C4-2B (cell line): ENCODE results near the gene CDH8.
"Not testable (repeated sequence)": the region's sequence is repeated elsewhere in the genome, so short reads cannot be mapped to it uniquely, and the experiment has no call there.

Experiments used
- H3K27ac ChIP-seq: fragments of 450-650 bp; 2 replicates; pipeline ENCODE4 v1.5.1; 2017
- ZFX ChIP-seq: fragments of 450-650 bp; IDR thresholded peaks from 2 replicates; pipeline ENCODE4 v1.6.1; 2017
- TF ChIP-seq, protein P1 (sequence below): fragments of 450-650 bp; conservative IDR thresholded peaks from 2 replicates; pipeline ENCODE4 v1.5.1; 2017; ENCODE audit warnings: mild to moderate bottlenecking

The CDH8 gene

DNA sequence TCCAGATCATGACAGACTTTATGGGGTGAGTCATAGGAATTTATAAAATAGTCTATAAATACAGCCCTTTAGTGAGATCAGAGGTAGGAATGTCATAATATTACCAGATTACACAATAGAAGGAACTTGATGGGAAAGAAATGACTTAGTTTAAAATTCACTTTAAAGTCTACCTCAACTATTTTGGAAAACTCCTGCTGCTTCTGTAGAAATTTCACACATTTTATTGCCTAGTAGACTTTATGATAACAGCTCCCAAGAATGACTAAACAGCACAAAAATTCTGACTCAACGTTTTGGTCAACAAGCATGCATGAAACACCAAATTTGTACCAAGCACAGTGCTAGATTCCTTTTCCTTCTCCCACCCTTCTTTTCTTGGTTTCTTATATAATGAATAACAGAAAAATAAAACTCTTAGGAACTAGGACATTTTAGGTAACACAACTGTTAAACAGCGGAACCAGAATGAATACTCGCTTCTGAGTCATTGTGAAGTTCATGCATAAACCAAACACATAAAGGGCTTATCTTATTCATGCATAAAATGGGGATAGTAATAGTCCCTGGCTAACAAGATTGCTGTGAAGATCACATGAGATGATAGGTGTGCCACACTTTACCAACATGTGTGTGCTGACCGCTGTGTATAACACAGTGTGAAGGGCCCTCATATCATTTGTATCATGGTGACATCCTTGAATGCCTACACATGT is 243.9 kb downstream of the CDH8 start:
- no peak for TF ChIP-seq ZFX
- TF ChIP-seq, protein P1, sequence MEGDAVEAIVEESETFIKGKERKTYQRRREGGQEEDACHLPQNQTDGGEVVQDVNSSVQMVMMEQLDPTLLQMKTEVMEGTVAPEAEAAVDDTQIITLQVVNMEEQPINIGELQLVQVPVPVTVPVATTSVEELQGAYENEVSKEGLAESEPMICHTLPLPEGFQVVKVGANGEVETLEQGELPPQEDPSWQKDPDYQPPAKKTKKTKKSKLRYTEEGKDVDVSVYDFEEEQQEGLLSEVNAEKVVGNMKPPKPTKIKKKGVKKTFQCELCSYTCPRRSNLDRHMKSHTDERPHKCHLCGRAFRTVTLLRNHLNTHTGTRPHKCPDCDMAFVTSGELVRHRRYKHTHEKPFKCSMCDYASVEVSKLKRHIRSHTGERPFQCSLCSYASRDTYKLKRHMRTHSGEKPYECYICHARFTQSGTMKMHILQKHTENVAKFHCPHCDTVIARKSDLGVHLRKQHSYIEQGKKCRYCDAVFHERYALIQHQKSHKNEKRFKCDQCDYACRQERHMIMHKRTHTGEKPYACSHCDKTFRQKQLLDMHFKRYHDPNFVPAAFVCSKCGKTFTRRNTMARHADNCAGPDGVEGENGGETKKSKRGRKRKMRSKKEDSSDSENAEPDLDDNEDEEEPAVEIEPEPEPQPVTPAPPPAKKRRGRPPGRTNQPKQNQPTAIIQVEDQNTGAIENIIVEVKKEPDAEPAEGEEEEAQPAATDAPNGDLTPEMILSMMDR: no peak
- no peak overlapping the region for H3K27ac ChIP-seq

GRCh38 chr16:61791464-61791863 is 244.8 kb downstream of the CDH8 start:
- H3K27ac ChIP-seq: no peak overlapping the region
- TF ChIP-seq ZFX: no peak
- TF ChIP-seq, protein P1: no peak

- H3K27ac ChIP-seq: not testable (repeated sequence)
These were observed 254.4 kb downstream of the CDH8 start for GRCh38 chr16:61781855-61782254.

DNA sequence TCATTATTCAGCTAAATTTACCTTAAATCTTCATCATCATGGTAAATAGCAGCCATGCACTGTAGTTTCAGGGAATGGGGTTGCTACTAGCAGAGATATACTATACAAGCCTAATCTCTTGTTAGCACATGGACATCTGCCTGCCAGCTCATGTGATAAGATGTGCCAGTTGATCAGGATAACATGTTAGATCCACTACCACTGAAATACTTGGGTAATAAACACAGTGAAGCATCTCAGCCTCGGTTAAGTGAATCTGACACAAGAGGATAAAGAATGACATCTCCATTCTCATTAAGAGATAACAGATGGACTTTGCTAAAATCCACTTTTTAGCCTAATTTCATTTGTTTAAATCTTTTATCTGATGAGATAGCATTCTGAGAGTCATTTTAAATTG is 256.1 kb downstream of the CDH8 start:
- TF ChIP-seq, protein P1: no peak
- no peak for TF ChIP-seq ZFX
- no peak overlapping the region for H3K27ac ChIP-seq

DNA sequence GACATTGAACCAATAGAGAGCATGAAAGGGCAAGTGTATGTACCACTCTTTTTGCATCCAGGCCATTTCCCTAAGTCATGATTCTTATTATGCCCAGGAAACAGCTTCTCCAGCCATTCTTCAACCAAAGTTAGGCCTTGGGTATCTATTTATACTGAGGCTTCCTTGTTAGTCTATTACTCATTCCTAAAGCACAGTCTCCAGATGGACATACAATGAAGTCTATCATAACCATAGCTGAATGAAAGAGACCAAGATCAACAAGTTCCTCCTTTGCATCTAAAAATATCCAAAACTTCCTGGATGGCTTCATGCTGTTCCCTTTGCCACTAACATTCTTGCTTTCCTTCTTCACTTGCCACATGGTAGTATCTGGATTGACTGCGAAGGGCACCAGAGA is 265.9 kb downstream of the CDH8 start:
- no peak overlapping the region for H3K27ac ChIP-seq
- TF ChIP-seq ZFX: no peak
- TF ChIP-seq, protein P1: no peak

GRCh38 chr16:61763991-61764390 is 272.2 kb downstream of the CDH8 start:
- no peak for TF ChIP-seq ZFX
- no peak overlapping the region for H3K27ac ChIP-seq

GRCh38 chr16:61763013-61763412 is 273.2 kb downstream of the CDH8 start:
- H3K27ac ChIP-seq: no peak overlapping the region
- TF ChIP-seq ZFX: no peak
- TF ChIP-seq, protein P1: no peak

DNA sequence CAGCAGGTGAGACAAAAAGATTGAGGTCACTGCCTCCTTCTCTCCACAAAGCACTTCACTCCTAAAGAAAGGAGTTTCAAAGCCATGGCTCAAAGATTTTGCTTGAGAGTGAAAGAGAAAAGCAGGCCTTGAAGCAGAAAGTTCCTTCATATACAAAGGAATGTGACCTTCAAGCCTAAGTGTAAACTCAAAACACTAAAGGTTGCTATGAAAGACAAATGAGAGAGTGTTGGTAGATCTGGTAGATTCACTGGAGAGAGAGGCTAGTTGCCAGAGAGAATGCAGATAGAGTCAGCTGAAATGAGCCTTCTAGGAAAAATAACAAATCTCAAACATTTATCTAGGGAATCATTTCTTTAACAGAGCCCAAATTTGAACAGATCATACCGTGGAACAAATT is 305.2 kb downstream of the CDH8 start:
- TF ChIP-seq ZFX: no peak
- TF ChIP-seq, protein P1: no peak
- H3K27ac ChIP-seq: no peak overlapping the region
